K562 (cell line): ENCODE results near the gene FDX2. TPM values are rescaled to one million over a fixed set of nuclear protein-coding genes. Genes with fewer than 3 reads are reported as not detected.

Source experiments
- AFF4 ChIP-seq: sonication (generic); formaldehyde crosslinking; IDR thresholded peaks from 2 replicates; pipeline ENCODE4 v1.8.0; 2023; ENCODE audit warnings: mild to moderate bottlenecking, missing genetic modification reagents
- ASH1L ChIP-seq: fragments of 450-650 bp; IDR thresholded peaks from 2 replicates; pipeline ENCODE4 v1.6.1; 2018; ENCODE audit warnings: borderline replicate concordance, mild to moderate bottlenecking, low read depth; ENCODE audit not compliant: partially characterized antibody
- CXXC5 ChIP-seq: fragments of 250-450 bp; sonication (Bioruptor Pico); IDR thresholded peaks from 2 replicates; pipeline ENCODE4 v1.8.0; 2022; ENCODE audit warnings: inconsistent platforms, mild to moderate bottlenecking, moderate library complexity
- GABPA ChIP-seq: fragments of 200-800 bp; sonication (Bioruptor generic); conservative IDR thresholded peaks from 2 replicates; pipeline ENCODE4 v1.6.1; 2016; ENCODE audit warnings: low read depth, missing genetic modification characterization, missing compliant biosample characterization
- HNRNPK ChIP-seq: fragments of 200-400 bp; formaldehyde crosslinking; IDR thresholded peaks from one replicate; pipeline ENCODE4 v1.6.1; 2018; ENCODE audit warnings: mild to moderate bottlenecking, low read depth, low read length; ENCODE audit not compliant: poor library complexity, severe bottlenecking
- HSF4 ChIP-seq: fragments of 250-450 bp; sonication (Bioruptor Pico); IDR thresholded peaks from 2 replicates; pipeline ENCODE4 v2.1.2; 2022; ENCODE audit warnings: mild to moderate bottlenecking, moderate library complexity, borderline replicate concordance
- IRF2 ChIP-seq: sonication (generic); formaldehyde crosslinking; IDR thresholded peaks from 2 replicates; pipeline ENCODE4 v1.8.1; 2022; ENCODE audit warnings: mild to moderate bottlenecking, missing genetic modification reagents
- LEF1 ChIP-seq: fragments of 450-650 bp; IDR thresholded peaks from 2 replicates; pipeline ENCODE4 v1.6.1; 2016; ENCODE audit warnings: mild to moderate bottlenecking
- MTA2 ChIP-seq: fragments of 450-650 bp; IDR thresholded peaks from 2 replicates; pipeline ENCODE4 v1.6.1; 2016; ENCODE audit warnings: low read depth
- MTA3 ChIP-seq: fragments of 450-650 bp; formaldehyde crosslinking; IDR thresholded peaks from 2 replicates; pipeline ENCODE4 v1.6.1; 2017; ENCODE audit warnings: mild to moderate bottlenecking, borderline replicate concordance
- NFRKB ChIP-seq: fragments of 450-650 bp; IDR thresholded peaks from 2 replicates; pipeline ENCODE4 v1.6.1; 2016; ENCODE audit warnings: low read depth
- RNF219 ChIP-seq: fragments of 250-450 bp; sonication (Bioruptor Pico); IDR thresholded peaks from 2 replicates; pipeline ENCODE4 v1.5.0; 2022; ENCODE audit warnings: mild to moderate bottlenecking
- SP2 ChIP-seq: IDR thresholded peaks from 2 replicates; pipeline ENCODE4 v1.6.1; 2011; ENCODE audit warnings: mild to moderate bottlenecking, low read depth, low read length, moderate library complexity; ENCODE audit not compliant: poor library complexity, severe bottlenecking; ENCODE audit errors: extremely low read depth
- TAF7 ChIP-seq: fragments of 450-650 bp; IDR thresholded peaks from 2 replicates; pipeline ENCODE4 v1.6.1; 2016; ENCODE audit warnings: missing genetic modification characterization, missing compliant biosample characterization
- ZNF263 ChIP-seq: sonication (generic); formaldehyde crosslinking; IDR thresholded peaks from 2 replicates; pipeline ENCODE4 v1.8.0; 2022; ENCODE audit warnings: mild to moderate bottlenecking, missing genetic modification reagents, borderline replicate concordance
- ZNF511 ChIP-seq: sonication (generic); formaldehyde crosslinking; IDR thresholded peaks from 2 replicates; pipeline ENCODE4 v1.8.0; 2022; ENCODE audit warnings: mild to moderate bottlenecking, missing genetic modification reagents
- polyA plus RNA-seq, 8 experiments: library from polyadenylated mRNA; depleted of rRNA in 4 of 8; stranded (reverse) in 5 of 8; unstranded in 3 of 8; fragments of >200 nt; fragmentation: Nextera tagmentation in 2 of 8; fragmentation: Illumina TruSeq in 1 of 8; extraction: Ambion mirVana in 2 of 8; extraction: Trizol in 1 of 8; gene quantifications; 2 replicates each; pipeline versions ENCODE4 v1.2.1 to v1.2.3, GENCODE V29; 2011 to 2014; ENCODE audit warnings: inconsistent platforms in 1 of 8, missing spikeins in 1 of 8
- total RNA-seq, 7 experiments: library from RNA; depleted of rRNA in 6 of 7; stranded (reverse); fragments of >200 nt in 6 of 7; fragmentation: Illumina TruSeq in 2 of 7; extraction: Trizol in 2 of 7; gene quantifications; 2 replicates each; pipeline versions ENCODE4 v1.2.1 to v1.2.3, GENCODE V29; 2011 to 2021; ENCODE audit warnings: low replicate concordance in 1 of 7

Gene FDX2
- total and polyA plus RNA-seq, 9 of the 15 experiments (the other 6 are each of a cell fraction or from before 2014, with no cell fraction given), result 2.5 to 49.8 (median 29.7) TPM

GRCh38 chr19:10332965-10333757 is 17.3 kb upstream of the FDX2 start, which contains the start of gene RAVER1 (continued):
- TF ChIP-seq HNRNPK, result no peak
- TF ChIP-seq SP2, result no peak
- TF ChIP-seq AFF4 (CRISPR knock-in tag), result peak; percentile 80; the same call in 1 of the 2 replicates
- peak; percentile 57; the same call in 1 of the 2 replicates for TF ChIP-seq ZNF263 (CRISPR knock-in tag)
- TF ChIP-seq MTA2, result no peak
- peak; percentile 16; the same call in 1 of the 2 replicates for TF ChIP-seq LEF1
- peak; percentile 52 for TF ChIP-seq ZNF511 (CRISPR knock-in tag)
- peak; percentile 76 for TF ChIP-seq GABPA
- no peak for TF ChIP-seq RNF219 (CRISPR knock-in tag)
- TF ChIP-seq ASH1L, result peak; percentile 66
- peak; percentile 93 for TF ChIP-seq NFRKB
- peak; percentile 84 for TF ChIP-seq CXXC5 (CRISPR knock-in tag)
- TF ChIP-seq TAF7 (tag), result peak; percentile 90
- TF ChIP-seq IRF2 (CRISPR knock-in tag), result no peak
- TF ChIP-seq MTA3, result peak; percentile 83; the same call in 1 of the 2 replicates
- TF ChIP-seq HSF4 (CRISPR knock-in tag), result no peak
